HEK293 (cell line): ENCODE data around the gene ERMARD.

Experiments used
- BCL11A ChIP-seq: fragments of 450-650 bp; formaldehyde crosslinking; IDR thresholded peaks from 2 replicates; pipeline ENCODE4 v1.5.1; 2016; ENCODE audit warnings: low read depth, missing biosample characterization, missing genetic modification characterization
- GFI1B ChIP-seq: fragments of 450-650 bp; formaldehyde crosslinking; IDR thresholded peaks from 2 replicates; pipeline ENCODE4 v1.5.1; 2016; ENCODE audit warnings: missing biosample characterization, missing genetic modification characterization
- GLIS2 ChIP-seq: fragments of 450-650 bp; formaldehyde crosslinking; IDR thresholded peaks from 2 replicates; pipeline ENCODE4 v1.5.1; 2016; ENCODE audit warnings: missing biosample characterization, missing genetic modification characterization
- KLF1 ChIP-seq: fragments of 450-650 bp; formaldehyde crosslinking; IDR thresholded peaks from 2 replicates; pipeline ENCODE4 v1.5.1; 2016; ENCODE audit warnings: missing biosample characterization, missing genetic modification characterization
- KLF16 ChIP-seq: fragments of 450-650 bp; formaldehyde crosslinking; IDR thresholded peaks from 2 replicates; pipeline ENCODE4 v1.5.1; 2017; ENCODE audit warnings: missing biosample characterization, missing genetic modification characterization
- SP3 ChIP-seq: fragments of 450-650 bp; formaldehyde crosslinking; IDR thresholded peaks from 2 replicates; pipeline ENCODE4 v1.5.1; 2016; ENCODE audit warnings: missing biosample characterization, missing genetic modification characterization
- TRIM28 ChIP-seq: IDR thresholded peaks from 2 replicates; pipeline ENCODE4 v1.6.1; 2011; ENCODE audit warnings: low read length, control low read depth, borderline replicate concordance
- YY1 ChIP-seq: fragments of 450-650 bp; formaldehyde crosslinking; IDR thresholded peaks from 2 replicates; pipeline ENCODE4 v1.5.1; 2018; ENCODE audit warnings: missing biosample characterization, missing genetic modification characterization
- ZBTB17 ChIP-seq: fragments of 450-650 bp; formaldehyde crosslinking; IDR thresholded peaks from 2 replicates; pipeline ENCODE4 v1.5.1; 2016; ENCODE audit warnings: missing biosample characterization, missing genetic modification characterization
- ZBTB20 ChIP-seq: fragments of 450-650 bp; formaldehyde crosslinking; IDR thresholded peaks from 2 replicates; pipeline ENCODE4 v1.5.1; 2016; ENCODE audit warnings: missing biosample characterization, missing genetic modification characterization
- ZEB2 ChIP-seq: fragments of 450-650 bp; formaldehyde crosslinking; IDR thresholded peaks from 2 replicates; pipeline ENCODE4 v1.5.1; 2016; ENCODE audit warnings: missing biosample characterization, missing genetic modification characterization
- ZNF121 ChIP-seq: fragments of 450-650 bp; formaldehyde crosslinking; IDR thresholded peaks from 2 replicates; pipeline ENCODE4 v1.5.1; 2016; ENCODE audit warnings: missing biosample characterization, missing genetic modification characterization
- ZNF132 ChIP-seq: fragments of 450-650 bp; formaldehyde crosslinking; IDR thresholded peaks from 2 replicates; pipeline ENCODE4 v1.5.1; 2017; ENCODE audit warnings: missing biosample characterization, missing genetic modification characterization, borderline replicate concordance
- ZNF2 ChIP-seq: fragments of 450-650 bp; formaldehyde crosslinking; IDR thresholded peaks from 2 replicates; pipeline ENCODE4 v1.5.1; 2016; ENCODE audit warnings: missing biosample characterization, missing genetic modification characterization
- ZNF274 ChIP-seq, 2 experiments: fragments of 200-500 bp in 1 of 2; fragments of 450-650 bp in 1 of 2; sonication (Bioruptor generic) in 1 of 2; formaldehyde crosslinking in 1 of 2; IDR thresholded peaks; 2 replicates each; pipeline versions ENCODE4 v1.5.1 to v1.6.1; 2014 to 2016; ENCODE audit warnings: borderline replicate concordance in 1 of 2, inconsistent platforms in 1 of 2, low read length in 1 of 2, missing biosample characterization in 1 of 2, missing genetic modification characterization in 1 of 2
- ZNF324 ChIP-seq: fragments of 450-650 bp; formaldehyde crosslinking; IDR thresholded peaks from 2 replicates; pipeline ENCODE4 v1.5.1; 2016; ENCODE audit warnings: missing biosample characterization, missing genetic modification characterization
- ZNF501 ChIP-seq: fragments of 450-650 bp; formaldehyde crosslinking; IDR thresholded peaks from 2 replicates; pipeline ENCODE4 v1.5.1; 2016; ENCODE audit warnings: missing biosample characterization, missing genetic modification characterization
- ZNF677 ChIP-seq: fragments of 450-650 bp; IDR thresholded peaks from 2 replicates; pipeline ENCODE4 v1.5.0; 2018; ENCODE audit warnings: missing biosample characterization, mild to moderate bottlenecking, missing genetic modification characterization, moderate library complexity
- ZNF776 ChIP-seq: fragments of 450-650 bp; formaldehyde crosslinking; IDR thresholded peaks from 2 replicates; pipeline ENCODE4 v1.5.0; 2017; ENCODE audit warnings: missing biosample characterization, missing genetic modification characterization, borderline replicate concordance
- ZNF777 ChIP-seq: fragments of 450-650 bp; formaldehyde crosslinking; IDR thresholded peaks from 2 replicates; pipeline ENCODE4 v1.5.1; 2017; ENCODE audit warnings: missing biosample characterization, missing genetic modification characterization, borderline replicate concordance
- ZNF843 ChIP-seq: fragments of 450-650 bp; formaldehyde crosslinking; IDR thresholded peaks from 2 replicates; pipeline ENCODE4 v1.5.1; 2016; ENCODE audit warnings: missing biosample characterization, missing genetic modification characterization
- TF ChIP-seq, protein P1 (sequence below): fragments of 450-650 bp; formaldehyde crosslinking; conservative IDR thresholded peaks from 2 replicates; pipeline ENCODE4 v1.5.1; 2016; ENCODE audit warnings: low read depth, missing biosample characterization, missing genetic modification characterization
- TF ChIP-seq, protein P2 (sequence below): fragments of 450-650 bp; formaldehyde crosslinking; optimal IDR thresholded peaks from 2 replicates; pipeline ENCODE3; 2016; ENCODE audit warnings: missing biosample characterization, mild to moderate bottlenecking, missing genetic modification characterization
- TF ChIP-seq, protein P3 (sequence below): fragments of 450-650 bp; formaldehyde crosslinking; IDR thresholded peaks from 2 replicates; pipeline ENCODE4 v1.5.1; 2017; ENCODE audit warnings: missing biosample characterization, missing genetic modification characterization
- TF ChIP-seq, protein P4 (sequence below): IDR thresholded peaks from 2 replicates; pipeline ENCODE4 v1.6.1; 2011; ENCODE audit warnings: mild to moderate bottlenecking, low read depth, low read length, borderline replicate concordance
- TF ChIP-seq, protein P5 (sequence below): fragments of 450-650 bp; formaldehyde crosslinking; IDR thresholded peaks from 2 replicates; pipeline ENCODE4 v1.5.1; 2016; ENCODE audit warnings: missing biosample characterization, missing genetic modification characterization

The ERMARD gene

DNA sequence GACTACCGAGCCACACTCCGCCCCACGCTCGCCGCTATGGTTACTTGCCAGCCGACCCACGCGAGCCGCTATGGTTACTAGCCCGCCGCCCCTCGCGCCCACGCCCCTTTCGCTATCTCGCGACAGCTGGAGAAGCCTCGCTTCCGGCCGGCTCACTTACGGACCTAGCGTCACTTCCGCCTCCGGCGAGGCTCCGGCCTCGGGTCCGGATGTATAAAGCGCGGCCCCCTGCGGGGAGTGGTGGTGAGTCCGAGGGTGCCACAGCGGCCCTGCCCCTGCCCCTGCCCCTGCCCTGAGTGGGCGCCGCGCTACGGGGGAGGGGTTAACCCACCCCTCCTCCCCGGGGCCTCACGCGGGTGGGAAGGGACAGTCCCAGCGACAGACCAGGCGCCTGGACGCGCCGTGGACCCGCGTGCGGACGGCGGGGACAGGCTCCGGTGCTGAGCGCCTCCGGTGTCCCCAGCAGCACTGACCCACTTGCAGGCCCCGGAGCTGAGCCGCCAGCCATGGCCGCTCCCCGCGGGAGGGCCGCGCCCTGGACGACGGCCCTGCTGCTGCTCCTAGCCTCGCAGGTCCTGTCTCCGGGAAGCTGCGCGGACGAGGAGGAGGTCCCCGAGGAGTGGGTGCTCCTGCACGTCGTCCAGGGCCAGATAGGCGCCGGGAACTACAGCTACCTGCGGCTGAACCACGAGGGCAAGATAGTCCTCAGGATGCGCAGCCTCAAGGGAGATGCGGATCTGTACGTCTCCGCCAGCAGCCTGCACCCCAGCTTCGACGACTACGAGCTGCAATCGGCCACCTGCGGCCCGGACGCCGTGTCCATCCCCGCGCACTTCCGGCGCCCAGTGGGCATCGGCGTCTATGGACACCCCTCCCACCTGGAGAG is 49.2 kb upstream of the ERMARD start, which contains the start of the genes C6orf120 and WDR27 (continued):
- peak; percentile 67; the same call in 1 of the 2 replicates for TF ChIP-seq ZNF501 (tag by site-specific recombination)
- TF ChIP-seq KLF1 (tag by site-specific recombination), result peak; percentile 90
- peak; percentile 54; the same call in 1 of the 2 replicates for TF ChIP-seq ZNF843 (tag by site-specific recombination)
- peak; percentile 90 for TF ChIP-seq GLIS2 (tag by site-specific recombination)
- TF ChIP-seq ZNF121 (tag by site-specific recombination), result 0 out of 2 replicates have a peak, but pooled peaks have one; percentile 12
- TF ChIP-seq, protein P1, sequence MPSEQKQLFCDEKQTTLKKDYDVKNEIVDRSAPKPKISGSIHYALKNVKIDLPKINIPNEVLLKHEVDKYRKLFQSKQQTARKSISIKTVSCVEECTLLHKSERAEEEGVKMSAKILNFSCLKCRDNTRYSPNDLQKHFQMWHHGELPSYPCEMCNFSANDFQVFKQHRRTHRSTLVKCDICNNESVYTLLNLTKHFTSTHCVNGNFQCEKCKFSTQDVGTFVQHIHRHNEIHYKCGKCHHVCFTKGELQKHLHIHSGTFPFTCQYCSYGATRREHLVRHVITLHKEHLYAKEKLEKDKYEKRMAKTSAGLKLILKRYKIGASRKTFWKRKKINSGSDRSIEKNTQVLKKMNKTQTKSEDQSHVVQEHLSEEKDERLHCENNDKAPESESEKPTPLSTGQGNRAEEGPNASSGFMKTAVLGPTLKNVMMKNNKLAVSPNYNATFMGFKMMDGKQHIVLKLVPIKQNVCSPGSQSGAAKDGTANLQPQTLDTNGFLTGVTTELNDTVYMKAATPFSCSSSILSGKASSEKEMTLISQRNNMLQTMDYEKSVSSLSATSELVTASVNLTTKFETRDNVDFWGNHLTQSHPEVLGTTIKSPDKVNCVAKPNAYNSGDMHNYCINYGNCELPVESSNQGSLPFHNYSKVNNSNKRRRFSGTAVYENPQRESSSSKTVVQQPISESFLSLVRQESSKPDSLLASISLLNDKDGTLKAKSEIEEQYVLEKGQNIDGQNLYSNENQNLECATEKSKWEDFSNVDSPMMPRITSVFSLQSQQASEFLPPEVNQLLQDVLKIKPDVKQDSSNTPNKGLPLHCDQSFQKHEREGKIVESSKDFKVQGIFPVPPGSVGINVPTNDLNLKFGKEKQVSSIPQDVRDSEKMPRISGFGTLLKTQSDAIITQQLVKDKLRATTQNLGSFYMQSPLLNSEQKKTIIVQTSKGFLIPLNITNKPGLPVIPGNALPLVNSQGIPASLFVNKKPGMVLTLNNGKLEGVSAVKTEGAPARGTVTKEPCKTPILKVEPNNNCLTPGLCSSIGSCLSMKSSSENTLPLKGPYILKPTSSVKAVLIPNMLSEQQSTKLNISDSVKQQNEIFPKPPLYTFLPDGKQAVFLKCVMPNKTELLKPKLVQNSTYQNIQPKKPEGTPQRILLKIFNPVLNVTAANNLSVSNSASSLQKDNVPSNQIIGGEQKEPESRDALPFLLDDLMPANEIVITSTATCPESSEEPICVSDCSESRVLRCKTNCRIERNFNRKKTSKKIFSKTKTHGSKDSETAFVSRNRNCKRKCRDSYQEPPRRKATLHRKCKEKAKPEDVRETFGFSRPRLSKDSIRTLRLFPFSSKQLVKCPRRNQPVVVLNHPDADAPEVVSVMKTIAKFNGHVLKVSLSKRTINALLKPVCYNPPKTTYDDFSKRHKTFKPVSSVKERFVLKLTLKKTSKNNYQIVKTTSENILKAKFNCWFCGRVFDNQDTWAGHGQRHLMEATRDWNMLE (tag by site-specific recombination), result peak; percentile 81
- peak; percentile 11; the same call in 1 of the 2 replicates for TF ChIP-seq GFI1B (tag by site-specific recombination)
- peak; percentile 63 for TF ChIP-seq YY1 (tag by site-specific recombination)
- TF ChIP-seq, protein P2, sequence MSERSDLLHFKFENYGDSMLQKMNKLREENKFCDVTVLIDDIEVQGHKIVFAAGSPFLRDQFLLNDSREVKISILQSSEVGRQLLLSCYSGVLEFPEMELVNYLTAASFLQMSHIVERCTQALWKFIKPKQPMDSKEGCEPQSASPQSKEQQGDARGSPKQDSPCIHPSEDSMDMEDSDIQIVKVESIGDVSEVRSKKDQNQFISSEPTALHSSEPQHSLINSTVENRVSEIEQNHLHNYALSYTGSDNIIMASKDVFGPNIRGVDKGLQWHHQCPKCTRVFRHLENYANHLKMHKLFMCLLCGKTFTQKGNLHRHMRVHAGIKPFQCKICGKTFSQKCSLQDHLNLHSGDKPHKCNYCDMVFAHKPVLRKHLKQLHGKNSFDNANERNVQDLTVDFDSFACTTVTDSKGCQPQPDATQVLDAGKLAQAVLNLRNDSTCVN, result peak; percentile 83
- TF ChIP-seq KLF16 (tag by site-specific recombination), result peak; percentile 93
- TF ChIP-seq ZNF776 (tag by site-specific recombination), result no peak
- peak; percentile 27; the same call in 1 of the 2 replicates for TF ChIP-seq ZNF677 (tag by site-specific recombination)
- TF ChIP-seq ZNF2 (tag by site-specific recombination), result 0 out of 2 replicates have a peak, but pooled peaks have one; percentile 55
- no peak for TF ChIP-seq ZNF274 (IDR thresholded peaks at IDR 0.05; ENCODE audit: low read length)
- no peak for TF ChIP-seq ZNF274 (tag by site-specific recombination; IDR thresholded peaks at IDR 0.05; ENCODE audit: borderline replicate concordance)
- TF ChIP-seq, protein P3, sequence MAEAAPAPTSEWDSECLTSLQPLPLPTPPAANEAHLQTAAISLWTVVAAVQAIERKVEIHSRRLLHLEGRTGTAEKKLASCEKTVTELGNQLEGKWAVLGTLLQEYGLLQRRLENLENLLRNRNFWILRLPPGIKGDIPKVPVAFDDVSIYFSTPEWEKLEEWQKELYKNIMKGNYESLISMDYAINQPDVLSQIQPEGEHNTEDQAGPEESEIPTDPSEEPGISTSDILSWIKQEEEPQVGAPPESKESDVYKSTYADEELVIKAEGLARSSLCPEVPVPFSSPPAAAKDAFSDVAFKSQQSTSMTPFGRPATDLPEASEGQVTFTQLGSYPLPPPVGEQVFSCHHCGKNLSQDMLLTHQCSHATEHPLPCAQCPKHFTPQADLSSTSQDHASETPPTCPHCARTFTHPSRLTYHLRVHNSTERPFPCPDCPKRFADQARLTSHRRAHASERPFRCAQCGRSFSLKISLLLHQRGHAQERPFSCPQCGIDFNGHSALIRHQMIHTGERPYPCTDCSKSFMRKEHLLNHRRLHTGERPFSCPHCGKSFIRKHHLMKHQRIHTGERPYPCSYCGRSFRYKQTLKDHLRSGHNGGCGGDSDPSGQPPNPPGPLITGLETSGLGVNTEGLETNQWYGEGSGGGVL (tag by site-specific recombination), result no peak
- 0 out of 2 replicates have a peak, but pooled peaks have one; percentile 33 for TF ChIP-seq ZEB2 (tag by site-specific recombination)
- peak; percentile 38; the same call in 1 of the 2 replicates for TF ChIP-seq ZNF777 (tag by site-specific recombination)
- TF ChIP-seq ZNF132, result no peak
- TF ChIP-seq ZNF324 (tag by site-specific recombination), result 0 out of 2 replicates have a peak, but pooled peaks have one; percentile 4
- TF ChIP-seq, protein P4, sequence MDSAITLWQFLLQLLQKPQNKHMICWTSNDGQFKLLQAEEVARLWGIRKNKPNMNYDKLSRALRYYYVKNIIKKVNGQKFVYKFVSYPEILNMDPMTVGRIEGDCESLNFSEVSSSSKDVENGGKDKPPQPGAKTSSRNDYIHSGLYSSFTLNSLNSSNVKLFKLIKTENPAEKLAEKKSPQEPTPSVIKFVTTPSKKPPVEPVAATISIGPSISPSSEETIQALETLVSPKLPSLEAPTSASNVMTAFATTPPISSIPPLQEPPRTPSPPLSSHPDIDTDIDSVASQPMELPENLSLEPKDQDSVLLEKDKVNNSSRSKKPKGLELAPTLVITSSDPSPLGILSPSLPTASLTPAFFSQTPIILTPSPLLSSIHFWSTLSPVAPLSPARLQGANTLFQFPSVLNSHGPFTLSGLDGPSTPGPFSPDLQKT, result no peak; the same call in 1 of the 2 replicates
- no peak for TF ChIP-seq TRIM28
- TF ChIP-seq, protein P5, sequence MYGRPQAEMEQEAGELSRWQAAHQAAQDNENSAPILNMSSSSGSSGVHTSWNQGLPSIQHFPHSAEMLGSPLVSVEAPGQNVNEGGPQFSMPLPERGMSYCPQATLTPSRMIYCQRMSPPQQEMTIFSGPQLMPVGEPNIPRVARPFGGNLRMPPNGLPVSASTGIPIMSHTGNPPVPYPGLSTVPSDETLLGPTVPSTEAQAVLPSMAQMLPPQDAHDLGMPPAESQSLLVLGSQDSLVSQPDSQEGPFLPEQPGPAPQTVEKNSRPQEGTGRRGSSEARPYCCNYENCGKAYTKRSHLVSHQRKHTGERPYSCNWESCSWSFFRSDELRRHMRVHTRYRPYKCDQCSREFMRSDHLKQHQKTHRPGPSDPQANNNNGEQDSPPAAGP (tag by site-specific recombination), result peak; percentile 53; the same call in 1 of the 2 replicates
- peak; percentile 65 for TF ChIP-seq ZBTB17 (tag by site-specific recombination)
- TF ChIP-seq SP3 (tag by site-specific recombination), result peak; percentile 96
- TF ChIP-seq ZBTB20 (tag by site-specific recombination), result peak; percentile 65; the same call in 1 of the 2 replicates
- no peak for TF ChIP-seq BCL11A (tag by site-specific recombination)
